ENCODE results near the gene DDX4.

- TF ChIP-seq ZNF274 (IDR thresholded peaks at IDR 0.05; ENCODE audit: low read depth, low read length) (no peak), YY1 (IDR thresholded peaks at IDR 0.05; ENCODE audit: insufficient read depth, insufficient read length) (no peak), SUZ12 (IDR thresholded peaks at IDR 0.05; ENCODE audit: extremely low read depth, insufficient read depth, insufficient read length) (no peak)
Measured at GRCh38 chr5:55702598-55703345, 35.1 kb upstream of the DDX4 start.

Measured in NT2/D1 (cell line).